Measurements from ENCODE around the gene ST6GALNAC3.
"Not testable (repeated sequence)": the region's sequence is repeated elsewhere in the genome, so short reads cannot be mapped to it uniquely, and the experiment has no call there.

The ST6GALNAC3 gene

DNA sequence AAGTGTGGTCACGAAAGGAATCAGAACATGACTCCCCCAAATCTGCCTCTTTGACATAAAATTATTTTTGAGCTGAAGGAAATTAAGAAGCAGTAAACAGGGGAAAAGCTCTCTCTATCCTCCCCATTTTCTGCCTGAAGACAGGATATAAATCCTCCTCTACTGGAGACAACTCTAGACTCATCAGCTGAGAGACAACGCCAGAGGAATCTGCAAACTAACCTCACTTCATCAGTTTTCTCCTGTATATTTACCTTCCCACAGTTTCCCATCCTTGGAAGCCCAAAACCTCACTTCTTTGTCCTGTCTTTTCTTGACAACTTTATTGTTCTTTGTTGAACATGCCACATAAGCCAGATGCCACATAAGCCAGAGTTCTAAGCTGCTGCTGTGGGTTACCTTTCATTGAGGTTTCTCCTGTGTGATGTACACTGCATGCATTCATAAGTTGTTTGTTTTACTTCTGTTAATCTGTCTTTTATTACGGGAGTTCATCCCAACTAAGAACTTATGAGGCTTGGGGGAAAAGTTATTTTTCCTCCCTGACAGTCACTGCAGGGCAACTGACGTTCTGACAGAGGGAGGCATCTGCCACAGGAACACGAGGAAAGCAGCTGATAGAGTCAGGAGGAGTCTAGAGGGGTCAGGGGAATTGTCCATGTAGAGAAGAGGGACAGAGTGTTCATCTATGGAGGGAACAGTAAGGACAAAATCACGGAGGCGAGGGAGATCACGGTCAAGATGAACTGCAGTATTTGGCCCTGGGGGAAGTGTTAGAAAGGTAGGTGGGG, 19.2 kb downstream of the ST6GALNAC3 start:
- Histone ChIP-seq H3K4me3 (ENCODE audit: low read length) (no peak overlapping the region), H3K9me3 (ENCODE audit: control insufficient read depth, insufficient read depth, low read length) (no peaks in the 10 kb centered on the region), H3K27ac (ENCODE audit: low read depth, low read length) (no peak overlapping the region), H3F3A (ENCODE audit: control insufficient read depth, insufficient read depth) (no peaks in the 10 kb centered on the region), H3K36me3 (ENCODE audit: control insufficient read depth, low read length) (no peaks in the 10 kb centered on the region), H3K9me2 (replicated peaks; ENCODE audit: control insufficient read depth, low read length) (no peaks in the 10 kb centered on the region), H3K4me1 (ENCODE audit: control insufficient read depth, low read length) (no peaks in the 10 kb centered on the region), H3K79me2 (ENCODE audit: control insufficient read depth, low read length) (no peaks in the 10 kb centered on the region), H4K20me1 (ENCODE audit: control insufficient read depth, insufficient read depth, low read depth, low read length) (no peaks in the 10 kb centered on the region), H3K27me3 (ENCODE audit: control insufficient read depth, low read length) (no peaks in the 10 kb centered on the region), H3K4me2 (ENCODE audit: low read length) (no peak overlapping the region)
- no peak for TF ChIP-seq EZH2phosphoT487 (IDR thresholded peaks at IDR 0.05; ENCODE audit: borderline replicate concordance, low read length)
- TF ChIP-seq, protein P1, sequence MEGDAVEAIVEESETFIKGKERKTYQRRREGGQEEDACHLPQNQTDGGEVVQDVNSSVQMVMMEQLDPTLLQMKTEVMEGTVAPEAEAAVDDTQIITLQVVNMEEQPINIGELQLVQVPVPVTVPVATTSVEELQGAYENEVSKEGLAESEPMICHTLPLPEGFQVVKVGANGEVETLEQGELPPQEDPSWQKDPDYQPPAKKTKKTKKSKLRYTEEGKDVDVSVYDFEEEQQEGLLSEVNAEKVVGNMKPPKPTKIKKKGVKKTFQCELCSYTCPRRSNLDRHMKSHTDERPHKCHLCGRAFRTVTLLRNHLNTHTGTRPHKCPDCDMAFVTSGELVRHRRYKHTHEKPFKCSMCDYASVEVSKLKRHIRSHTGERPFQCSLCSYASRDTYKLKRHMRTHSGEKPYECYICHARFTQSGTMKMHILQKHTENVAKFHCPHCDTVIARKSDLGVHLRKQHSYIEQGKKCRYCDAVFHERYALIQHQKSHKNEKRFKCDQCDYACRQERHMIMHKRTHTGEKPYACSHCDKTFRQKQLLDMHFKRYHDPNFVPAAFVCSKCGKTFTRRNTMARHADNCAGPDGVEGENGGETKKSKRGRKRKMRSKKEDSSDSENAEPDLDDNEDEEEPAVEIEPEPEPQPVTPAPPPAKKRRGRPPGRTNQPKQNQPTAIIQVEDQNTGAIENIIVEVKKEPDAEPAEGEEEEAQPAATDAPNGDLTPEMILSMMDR (IDR thresholded peaks at IDR 0.05; ENCODE audit: low read depth, low read length, poor library complexity, severe bottlenecking): no peak

DNA sequence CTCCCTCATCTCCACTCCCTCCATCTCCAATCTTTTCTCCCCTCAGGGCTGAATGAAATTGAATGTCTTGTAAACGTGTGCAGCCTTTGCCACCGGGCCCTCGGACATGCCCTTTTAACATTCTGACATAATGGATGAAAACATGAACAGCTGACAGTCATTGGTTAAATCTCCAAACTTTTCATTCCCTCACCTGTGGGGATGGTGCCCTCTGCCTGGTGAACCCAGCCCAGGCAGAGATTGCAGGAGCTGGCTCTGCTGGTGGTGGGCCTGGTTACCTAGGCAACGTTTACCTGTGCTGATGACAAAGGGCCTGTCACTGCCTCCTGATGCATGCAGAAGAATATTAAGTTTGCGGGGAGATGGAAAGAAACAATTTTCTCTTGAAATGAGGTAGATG, 21.3 kb downstream of the ST6GALNAC3 start:
- no peaks in the 10 kb centered on the region for H3F3A ChIP-seq (ENCODE audit: control insufficient read depth, insufficient read depth)
- no peaks in the 10 kb centered on the region for H3K27me3 ChIP-seq (ENCODE audit: control insufficient read depth, low read length)
- no peaks in the 10 kb centered on the region for H3K9me2 ChIP-seq (replicated peaks; ENCODE audit: control insufficient read depth, low read length)
- H3K79me2 ChIP-seq (ENCODE audit: control insufficient read depth, low read length): no peaks in the 10 kb centered on the region
- H3K27ac ChIP-seq (ENCODE audit: low read depth, low read length): no peak overlapping the region
- H3K9me3 ChIP-seq (ENCODE audit: control insufficient read depth, insufficient read depth, low read length): no peaks in the 10 kb centered on the region
- no peaks in the 10 kb centered on the region for H3K4me1 ChIP-seq (ENCODE audit: control insufficient read depth, low read length)
- H3K4me2 ChIP-seq (ENCODE audit: low read length): no peak overlapping the region
- H3K36me3 ChIP-seq (ENCODE audit: control insufficient read depth, low read length): no peaks in the 10 kb centered on the region
- H3K4me3 ChIP-seq (ENCODE audit: low read length): no peak overlapping the region
- no peaks in the 10 kb centered on the region for H4K20me1 ChIP-seq (ENCODE audit: control insufficient read depth, insufficient read depth, low read depth, low read length)
- no peak for TF ChIP-seq EZH2phosphoT487 (IDR thresholded peaks at IDR 0.05; ENCODE audit: borderline replicate concordance, low read length)
- TF ChIP-seq, protein P1 (IDR thresholded peaks at IDR 0.05; ENCODE audit: low read depth, low read length, poor library complexity, severe bottlenecking): no peak

DNA sequence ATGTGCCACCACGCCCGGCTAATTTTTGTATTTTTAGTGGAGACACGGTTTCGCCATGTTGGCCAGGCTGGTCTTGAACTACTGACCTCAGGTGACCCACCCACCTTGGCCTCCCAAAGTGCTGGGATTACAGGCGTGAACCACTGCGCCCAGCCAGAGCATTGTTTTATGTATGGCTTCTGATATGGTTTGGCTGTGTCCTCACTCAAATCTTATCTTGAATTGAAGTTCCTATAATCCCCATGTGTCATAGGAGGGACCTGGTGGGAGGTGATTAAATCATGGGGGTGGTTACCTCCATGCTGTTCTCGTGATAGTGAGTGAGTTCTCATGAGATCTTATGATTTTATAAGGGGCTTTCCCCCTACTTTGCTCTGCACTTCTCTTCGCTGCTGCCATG, 22.5 kb downstream of the ST6GALNAC3 start:
- H3K4me2 ChIP-seq (ENCODE audit: low read length); H3F3A ChIP-seq (ENCODE audit: control insufficient read depth, insufficient read depth); H3K4me1 ChIP-seq (ENCODE audit: control insufficient read depth, low read length); H3K4me3 ChIP-seq (ENCODE audit: low read length); H3K27ac ChIP-seq (ENCODE audit: low read depth, low read length); H3K27me3 ChIP-seq (ENCODE audit: control insufficient read depth, low read length); H3K9me2 ChIP-seq (replicated peaks; ENCODE audit: control insufficient read depth, low read length); H3K79me2 ChIP-seq (ENCODE audit: control insufficient read depth, low read length); H3K9me3 ChIP-seq (ENCODE audit: control insufficient read depth, insufficient read depth, low read length); H3K36me3 ChIP-seq (ENCODE audit: control insufficient read depth, low read length); H4K20me1 ChIP-seq (ENCODE audit: control insufficient read depth, insufficient read depth, low read depth, low read length): not testable (repeated sequence)

DNA sequence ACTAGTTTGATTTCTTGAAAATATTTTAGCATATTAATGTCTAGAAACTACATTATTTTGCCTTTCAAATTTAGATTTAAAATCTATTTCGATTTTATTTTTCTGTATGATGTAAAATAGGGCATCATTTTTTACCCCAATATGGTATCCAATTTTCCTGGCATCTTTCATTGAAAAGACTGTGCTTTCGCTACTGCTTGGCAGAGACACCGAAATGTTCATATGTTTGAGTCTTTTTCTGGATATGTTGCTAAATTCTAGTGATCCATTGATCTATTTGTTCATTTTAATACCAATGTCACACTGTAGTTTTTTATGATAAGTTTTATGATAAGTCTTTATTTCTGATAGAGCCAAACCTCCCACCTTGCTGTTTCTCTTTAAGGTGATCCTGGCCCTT, 24.3 kb downstream of the ST6GALNAC3 start:
- Histone ChIP-seq H3K79me2 (ENCODE audit: control insufficient read depth, low read length) (no peaks in the 10 kb centered on the region), H3K9me2 (replicated peaks; ENCODE audit: control insufficient read depth, low read length) (no peaks in the 10 kb centered on the region), H4K20me1 (ENCODE audit: control insufficient read depth, insufficient read depth, low read depth, low read length) (no peaks in the 10 kb centered on the region), H3K27ac (ENCODE audit: low read depth, low read length) (no peak overlapping the region), H3K9me3 (ENCODE audit: control insufficient read depth, insufficient read depth, low read length) (no peaks in the 10 kb centered on the region), H3K27me3 (ENCODE audit: control insufficient read depth, low read length) (no peaks in the 10 kb centered on the region), H3K4me1 (ENCODE audit: control insufficient read depth, low read length) (no peaks in the 10 kb centered on the region), H3F3A (ENCODE audit: control insufficient read depth, insufficient read depth) (no peaks in the 10 kb centered on the region), H3K4me2 (ENCODE audit: low read length) (no peak overlapping the region), H3K36me3 (ENCODE audit: control insufficient read depth, low read length) (no peaks in the 10 kb centered on the region), H3K4me3 (ENCODE audit: low read length) (no peak overlapping the region)
- TF ChIP-seq, protein P1 (IDR thresholded peaks at IDR 0.05; ENCODE audit: low read depth, low read length, poor library complexity, severe bottlenecking): no peak
- no peak for TF ChIP-seq EZH2phosphoT487 (IDR thresholded peaks at IDR 0.05; ENCODE audit: borderline replicate concordance, low read length)
